RCC 7860 (cell line): ENCODE data around the gene ITGB3.
A peak's percentile ranks its signal among the peaks of the same experiment; 100 is the strongest.

ENCODE experiments used
- DNase-seq: peaks from one replicate; pipeline ENCODE4 v3.0.0-alpha.2; 2015; ENCODE audit warnings: low spot score
- FAIRE-seq: peaks from 2 replicates; lab custom pipeline; 2012; peaks lifted over from hg19 to GRCh38; lab: Jason Lieb, UNC

Gene ITGB3

GRCh38 chr17:47274319-47275069 is 20.9 kb downstream of the ITGB3 start:
- FAIRE-seq (no peak), DNase-seq (no peak)

GRCh38 chr17:47275245-47275984 is 21.8 kb downstream of the ITGB3 start:
- DNase-seq: peak; percentile 79
- peak; percentile 70 for FAIRE-seq

- no peak for FAIRE-seq
- no peak for DNase-seq
Observed at GRCh38 chr17:47276444-47276843, 22.8 kb downstream of the ITGB3 start.

GRCh38 chr17:47276868-47277267 is 23.2 kb downstream of the ITGB3 start:
- peak; percentile 30 for DNase-seq

GRCh38 chr17:47277921-47278320 is 24.3 kb downstream of the ITGB3 start:
- DNase-seq (no peak), FAIRE-seq (no peak)

More at GRCh38 chr17:47276868-47277267, 23.2 kb downstream of the ITGB3 start:
- FAIRE-seq: no peak

- FAIRE-seq: no peak
- DNase-seq: no peak
Observed at GRCh38 chr17:47278561-47278960, 24.9 kb downstream of the ITGB3 start.

GRCh38 chr17:47279062-47279801 is 25.6 kb downstream of the ITGB3 start:
- DNase-seq (peak; percentile 100), FAIRE-seq (peak; percentile 98)

- peak; percentile 97 for DNase-seq
- FAIRE-seq: peak; percentile 96
Observed at GRCh38 chr17:47280072-47280811, 26.6 kb downstream of the ITGB3 start.

- DNase-seq (no peak), FAIRE-seq (no peak)
Observed at GRCh38 chr17:47281216-47281615, 27.6 kb downstream of the ITGB3 start.

- FAIRE-seq: no peak
Observed at GRCh38 chr17:47285003-47285402, 31.4 kb downstream of the ITGB3 start.

GRCh38 chr17:47286198-47286914 is 32.7 kb downstream of the ITGB3 start:
- no peak for DNase-seq
- no peak for FAIRE-seq

More at GRCh38 chr17:47285003-47285402, 31.4 kb downstream of the ITGB3 start:
- DNase-seq: no peak

- DNase-seq (no peak), FAIRE-seq (no peak)
Observed at GRCh38 chr17:47287068-47287467, 33.4 kb downstream of the ITGB3 start.

GRCh38 chr17:47287639-47288038 is 34.0 kb downstream of the ITGB3 start:
- DNase-seq: no peak
- no peak for FAIRE-seq

GRCh38 chr17:47288531-47289116 is 35.0 kb downstream of the ITGB3 start:
- FAIRE-seq: no peak
- no peak for DNase-seq

- DNase-seq (no peak), FAIRE-seq (no peak)
Observed at GRCh38 chr17:47289302-47289701, 35.7 kb downstream of the ITGB3 start.

- no peak for DNase-seq
- no peak for FAIRE-seq
Observed at GRCh38 chr17:47290870-47291241, 37.2 kb downstream of the ITGB3 start.

- FAIRE-seq (no peak), DNase-seq (no peak)
Observed at GRCh38 chr17:47291242-47291873, 37.7 kb downstream of the ITGB3 start.

GRCh38 chr17:47292206-47292605 is 38.6 kb downstream of the ITGB3 start:
- DNase-seq: no peak
- FAIRE-seq: no peak
